Hematopoietic multipotent progenitor cell treated with erythropoietin and hydrocortisone succinate and interleukin-3 and kit ligand, for 4 days (in vitro differentiated cells): Measurements from ENCODE around the gene NEUROG2.
A peak's percentile ranks its signal among the peaks of the same experiment; 100 is the strongest.
"Not testable (repeated sequence)": the region's sequence is repeated elsewhere in the genome, so short reads cannot be mapped to it uniquely, and the experiment has no call there.

Source experiments
- DNase-seq: peaks from one replicate; pipeline ENCODE4 v3.0.0-alpha.2; 2015

The NEUROG2 gene

GRCh38 chr4:112516066-112516470, at the start of gene NEUROG2:
Gene NEUROG2, minus strand, starts transcription at chr4:112516180. Its CDS starts 705 bp downstream, at chr4:112515475.
- no peak for DNase-seq

GRCh38 chr4:112564706-112565270, 48.8 kb upstream of the NEUROG2 start:
- DNase-seq, result no peak

GRCh38 chr4:112563431-112564200, 47.6 kb upstream of the NEUROG2 start:
- DNase-seq, result peak; percentile 40

- DNase-seq, result no peak
Measured at GRCh38 chr4:112562254-112562879, 46.4 kb upstream of the NEUROG2 start.

- peak; percentile 12 for DNase-seq
Measured at GRCh38 chr4:112560084-112560483, 44.1 kb upstream of the NEUROG2 start.

GRCh38 chr4:112559053-112559452, 43.1 kb upstream of the NEUROG2 start:
- no peak for DNase-seq

- no peak for DNase-seq
Measured at GRCh38 chr4:112557676-112558411, 41.9 kb upstream of the NEUROG2 start.

GRCh38 chr4:112554271-112554670, 38.3 kb upstream of the NEUROG2 start:
- not testable (repeated sequence) for DNase-seq

- DNase-seq, result no peak
Measured at GRCh38 chr4:112552668-112553067, 36.7 kb upstream of the NEUROG2 start.

- no peak for DNase-seq
Measured at GRCh38 chr4:112550728-112551127, 34.7 kb upstream of the NEUROG2 start.

GRCh38 chr4:112546476-112546875, 30.5 kb upstream of the NEUROG2 start:
- no peak for DNase-seq

GRCh38 chr4:112545346-112545745, 29.4 kb upstream of the NEUROG2 start:
- no peak for DNase-seq

- DNase-seq, result no peak
Measured at GRCh38 chr4:112540695-112541094, 24.7 kb upstream of the NEUROG2 start.

- no peak for DNase-seq
Measured at GRCh38 chr4:112536123-112536522, 20.1 kb upstream of the NEUROG2 start.

GRCh38 chr4:112532267-112532666, 16.3 kb upstream of the NEUROG2 start:
- no peak for DNase-seq

GRCh38 chr4:112531146-112531545, 15.2 kb upstream of the NEUROG2 start:
- DNase-seq, result no peak

GRCh38 chr4:112526061-112526460, 10.1 kb upstream of the NEUROG2 start:
- DNase-seq, result no peak

- DNase-seq, result peak; percentile 74
Measured at GRCh38 chr4:112523764-112524505, 8.0 kb upstream of the NEUROG2 start.

- DNase-seq, result peak; percentile 80
Measured at GRCh38 chr4:112523008-112523721, 7.2 kb upstream of the NEUROG2 start.

GRCh38 chr4:112522431-112522830, 6.5 kb upstream of the NEUROG2 start:
- DNase-seq, result not testable (repeated sequence)

GRCh38 chr4:112521123-112522023, 5.4 kb upstream of the NEUROG2 start:
- no peak for DNase-seq
